IgD-negative memory B cell (primary cell): ENCODE data around the gene SLC9A8. TPM values are rescaled to one million over a fixed set of nuclear protein-coding genes. Genes with fewer than 3 reads are reported as not detected.

Source experiments
- H3K27ac Mint-ChIP-seq, 3 donors: one replicate each; pipeline ENCODE4 v1.8.0; 2020 to 2022; ENCODE audit warnings: mild to moderate bottlenecking in 3 of 3, mixed read lengths in 3 of 3, moderate library complexity in 1 of 3
- H3K27me3 Mint-ChIP-seq: one replicate; pipeline ENCODE4 v1.8.0; 2021; ENCODE audit warnings: mixed read lengths
- H3K36me3 Mint-ChIP-seq: one replicate; pipeline ENCODE4 v1.8.0; 2020; ENCODE audit warnings: mild to moderate bottlenecking, mixed read lengths
- H3K4me1 Mint-ChIP-seq, 3 donors: one replicate each; pipeline ENCODE4 v1.8.0; 2020 to 2022; ENCODE audit warnings: mixed read lengths in 3 of 3, mild to moderate bottlenecking in 1 of 3
- H3K4me3 Mint-ChIP-seq, 4 donors: one replicate each; pipeline ENCODE4 v1.8.0; 2020 to 2022; ENCODE audit warnings: mild to moderate bottlenecking in 4 of 4, mixed read lengths in 4 of 4, moderate library complexity in 3 of 4
- H3K9me3 Mint-ChIP-seq, 3 donors: one replicate each; pipeline ENCODE4 v1.8.0; 2020 to 2021; ENCODE audit warnings: mixed read lengths in 3 of 3, mild to moderate bottlenecking in 1 of 3
- polyA plus RNA-seq: library from polyadenylated mRNA; unstranded; fragments of 300-500 nt; fragmentation: Illumina TruSeq; gene quantifications from one replicate; pipeline ENCODE4 v1.2.3, GENCODE V29; 2021

SLC9A8 gene
- polyA plus RNA-seq, 1 donor from 2014 or later = 13.2 TPM

DNA sequence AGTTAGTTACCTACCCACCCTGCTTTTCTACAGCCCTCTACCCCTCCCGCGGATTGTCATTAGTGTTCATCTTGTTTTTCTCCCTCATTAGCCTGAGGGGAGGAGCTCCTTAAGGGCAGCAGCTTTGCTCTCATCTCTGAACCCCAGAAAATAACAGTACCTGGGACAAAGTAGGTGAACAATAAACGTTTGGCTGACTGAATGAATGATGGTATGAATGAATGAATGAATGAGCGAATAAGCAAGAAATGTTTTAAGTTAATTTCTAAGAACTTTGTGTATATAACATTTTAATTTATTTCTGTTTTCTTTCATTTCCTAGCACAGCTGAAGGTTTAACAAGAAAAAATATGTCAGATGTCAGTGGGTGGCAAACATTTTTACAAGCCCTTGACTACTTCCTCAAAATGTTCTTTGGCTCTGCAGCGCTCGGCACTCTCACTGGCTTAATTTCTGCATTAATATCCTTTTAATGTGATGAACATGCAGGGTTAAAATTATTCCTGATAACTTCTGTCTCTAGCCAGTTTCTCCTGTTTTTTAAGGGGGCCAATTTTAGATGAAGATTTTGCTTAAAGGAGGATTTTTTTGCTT is 50.1 kb downstream of the SLC9A8 start:
- Mint-ChIP-seq H3K9me3 (no peaks in the 10 kb centered on the region), H3K4me1 (peaks cover 15 to 18% (median 17%) of the 10 kb centered on the region in 3 donors), H3K4me3 (no peak overlapping the region), H3K27ac (no peak overlapping the region), H3K27me3 (no peaks in the 10 kb centered on the region), H3K36me3 (peaks cover 11% of the 10 kb centered on the region)

DNA sequence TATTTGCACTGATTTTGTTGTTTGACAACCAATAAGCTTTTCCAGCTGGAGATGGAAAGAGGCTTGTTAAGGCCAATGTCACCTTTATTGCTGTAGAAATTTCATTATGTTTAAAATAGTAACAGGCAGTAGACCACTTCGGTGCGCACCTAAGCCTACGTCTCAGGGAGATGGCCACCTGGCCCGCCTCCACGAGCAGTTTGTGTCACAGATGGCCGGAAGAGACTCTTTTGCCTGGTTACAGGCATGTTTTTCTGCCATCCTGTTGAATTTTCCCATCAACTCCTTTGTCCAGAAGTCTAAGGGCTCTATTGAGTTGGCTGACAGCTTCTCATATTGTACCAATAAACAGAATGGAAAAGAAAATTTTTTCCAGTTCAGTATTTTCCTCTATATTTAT is 51.0 kb downstream of the SLC9A8 start:
- no peak overlapping the region for H3K27ac Mint-ChIP-seq
- peaks cover 11% of the 10 kb centered on the region for H3K36me3 Mint-ChIP-seq
- H3K4me3 Mint-ChIP-seq = no peak overlapping the region
- no peaks in the 10 kb centered on the region for H3K9me3 Mint-ChIP-seq
- no peaks in the 10 kb centered on the region for H3K27me3 Mint-ChIP-seq
- peaks cover 21 to 26% (median 23%) of the 10 kb centered on the region in 3 donors for H3K4me1 Mint-ChIP-seq

DNA sequence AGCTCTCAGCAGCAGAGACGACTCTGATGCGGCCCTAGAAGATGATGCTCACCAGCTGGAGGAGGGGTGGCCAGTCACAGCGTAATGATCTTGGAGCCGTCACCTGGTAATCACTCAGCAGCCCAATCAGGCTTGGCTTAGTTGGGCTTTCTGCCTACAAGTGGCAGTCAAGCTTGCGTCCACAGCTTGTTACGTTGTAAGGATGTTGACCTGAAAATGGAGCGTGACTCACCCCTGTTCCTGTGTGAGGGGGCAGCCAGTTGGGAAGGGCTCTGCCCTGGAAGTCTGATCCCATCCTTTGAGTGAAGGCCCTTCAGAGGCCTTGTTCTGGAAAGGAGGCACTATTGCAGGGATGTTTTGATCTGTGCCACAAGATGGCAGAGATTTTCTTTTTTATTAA is 52.9 kb downstream of the SLC9A8 start:
- no peaks in the 10 kb centered on the region for H3K27me3 Mint-ChIP-seq
- peaks cover 16% of the 10 kb centered on the region for H3K36me3 Mint-ChIP-seq
- peaks cover 21 to 26% (median 23%) of the 10 kb centered on the region in 3 donors for H3K4me1 Mint-ChIP-seq
- H3K4me3 Mint-ChIP-seq = no peak overlapping the region
- no peaks in the 10 kb centered on the region for H3K9me3 Mint-ChIP-seq
- no peak overlapping the region for H3K27ac Mint-ChIP-seq

DNA sequence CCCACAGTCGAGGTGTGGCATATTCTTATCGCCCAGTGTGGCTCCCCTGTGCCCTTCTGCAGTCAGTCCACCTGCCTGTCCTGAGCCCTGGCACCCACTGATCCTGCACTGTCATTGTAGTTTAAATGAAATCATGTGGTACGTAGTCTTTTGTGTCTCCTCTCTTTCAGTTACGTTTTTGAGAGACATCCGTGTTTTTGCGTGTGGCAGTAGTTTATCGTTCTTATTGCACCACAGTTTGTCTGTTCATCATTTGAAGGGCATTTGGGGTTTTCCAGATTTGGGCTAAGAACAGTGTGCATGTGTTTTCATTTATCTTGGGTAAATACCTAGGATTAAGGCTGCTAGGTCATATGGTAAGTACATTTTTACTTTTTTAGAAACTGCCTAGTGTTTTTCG is 53.4 kb downstream of the SLC9A8 start:
- H3K9me3 Mint-ChIP-seq = no peaks in the 10 kb centered on the region
- H3K27me3 Mint-ChIP-seq = no peaks in the 10 kb centered on the region
- peak overlapping the region in 1 of 4 donors; percentile 73 for H3K4me3 Mint-ChIP-seq
- no peak overlapping the region for H3K27ac Mint-ChIP-seq
- H3K4me1 Mint-ChIP-seq = peaks cover 21 to 26% (median 23%) of the 10 kb centered on the region in 3 donors
- peaks cover 16% of the 10 kb centered on the region for H3K36me3 Mint-ChIP-seq

DNA sequence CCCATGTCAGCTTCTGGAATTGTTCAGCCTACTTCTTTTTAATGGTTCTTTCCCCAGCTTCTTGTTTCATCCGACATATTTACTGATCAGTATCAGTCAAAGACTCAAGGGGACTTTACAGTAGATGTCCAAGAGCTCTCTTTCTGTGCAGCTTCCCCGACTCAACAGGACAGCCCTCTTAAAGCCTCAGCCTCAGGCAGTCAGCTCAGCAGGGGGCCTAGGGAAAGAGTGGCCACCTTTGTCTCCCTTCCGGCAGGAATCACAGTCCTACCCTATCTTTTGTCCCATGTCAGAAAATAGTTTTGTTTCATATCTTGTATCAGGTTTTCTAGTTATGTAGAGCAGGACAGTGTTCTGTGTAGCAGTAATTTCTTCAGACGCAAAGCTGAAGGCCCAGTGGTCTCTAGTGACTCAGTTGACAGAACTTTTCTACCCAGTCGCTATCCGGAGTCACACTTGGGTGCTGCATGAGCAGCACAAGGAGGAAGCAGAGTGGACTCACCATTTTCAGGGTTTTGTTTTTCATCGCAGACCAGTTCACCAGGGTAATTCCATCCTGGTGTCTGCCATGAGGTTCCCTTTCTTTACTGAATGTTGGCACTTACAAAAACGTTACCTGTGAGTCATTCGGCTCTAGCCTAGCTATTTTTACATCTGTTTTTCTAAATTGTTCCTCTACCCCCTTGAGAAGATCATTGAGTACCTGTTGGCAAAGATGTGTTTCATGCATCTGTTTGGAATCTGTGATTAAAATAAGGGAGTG is 55.0 kb downstream of the SLC9A8 start:
- peaks cover 19 to 26% (median 23%) of the 10 kb centered on the region in 3 donors for H3K4me1 Mint-ChIP-seq
- H3K27me3 Mint-ChIP-seq = no peaks in the 10 kb centered on the region
- peaks cover 8% of the 10 kb centered on the region for H3K36me3 Mint-ChIP-seq
- H3K9me3 Mint-ChIP-seq = no peaks in the 10 kb centered on the region
- peak overlapping the region in 1 of 3 donors; percentile 87 for H3K27ac Mint-ChIP-seq
- peak overlapping the region in 1 of 4 donors; percentile 4 for H3K4me3 Mint-ChIP-seq

DNA sequence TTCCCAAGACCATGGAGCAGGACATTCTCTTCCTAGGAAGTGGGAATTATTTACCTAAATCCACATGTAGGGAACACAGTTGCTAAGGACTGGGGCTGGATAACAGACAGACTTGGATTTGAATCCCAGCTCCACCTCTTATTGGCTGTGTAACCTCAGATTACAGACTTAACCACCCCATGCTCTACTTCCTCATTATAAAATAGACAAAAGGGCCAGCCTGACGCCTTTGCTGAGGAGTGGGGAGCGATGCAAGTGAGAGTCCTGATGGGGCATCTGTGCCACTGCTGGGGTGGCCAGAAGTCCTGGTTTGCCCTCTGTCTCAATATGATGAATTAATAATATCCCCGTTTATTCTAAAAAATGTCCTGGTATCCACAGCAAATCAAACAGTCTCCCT is 55.9 kb downstream of the SLC9A8 start:
- Mint-ChIP-seq H3K27ac (peak overlapping the region in 1 of 3 donors; percentile 87), H3K27me3 (no peaks in the 10 kb centered on the region), H3K4me3 (no peak overlapping the region), H3K4me1 (peaks cover 19 to 26% (median 23%) of the 10 kb centered on the region in 3 donors), H3K9me3 (no peaks in the 10 kb centered on the region), H3K36me3 (peaks cover 8% of the 10 kb centered on the region)

DNA sequence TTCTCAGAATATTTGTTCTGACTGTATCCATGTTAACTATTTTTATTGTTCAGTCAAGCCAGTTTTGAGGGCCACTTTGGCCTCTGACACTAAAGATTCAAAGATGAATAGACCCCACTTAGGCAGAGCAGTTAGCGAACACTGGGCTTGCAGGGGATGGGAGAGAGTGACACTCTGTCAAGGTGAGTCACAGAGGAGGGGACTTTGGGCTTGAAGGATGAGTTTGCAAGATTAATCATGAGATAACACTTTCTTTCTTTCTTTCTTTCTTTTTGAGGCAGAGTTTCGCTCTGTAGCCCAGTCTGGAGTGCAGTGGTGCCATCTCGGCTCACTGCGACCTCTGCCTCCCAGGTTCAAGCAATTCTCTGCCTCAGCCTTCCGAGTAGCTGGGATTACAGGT is 56.3 kb downstream of the SLC9A8 start:
- H3K27ac Mint-ChIP-seq = no peak overlapping the region
- no peaks in the 10 kb centered on the region for H3K27me3 Mint-ChIP-seq
- H3K36me3 Mint-ChIP-seq = peaks cover 8% of the 10 kb centered on the region
- H3K4me1 Mint-ChIP-seq = peaks cover 19 to 26% (median 23%) of the 10 kb centered on the region in 3 donors
- no peak overlapping the region for H3K4me3 Mint-ChIP-seq
- H3K9me3 Mint-ChIP-seq = no peaks in the 10 kb centered on the region

DNA sequence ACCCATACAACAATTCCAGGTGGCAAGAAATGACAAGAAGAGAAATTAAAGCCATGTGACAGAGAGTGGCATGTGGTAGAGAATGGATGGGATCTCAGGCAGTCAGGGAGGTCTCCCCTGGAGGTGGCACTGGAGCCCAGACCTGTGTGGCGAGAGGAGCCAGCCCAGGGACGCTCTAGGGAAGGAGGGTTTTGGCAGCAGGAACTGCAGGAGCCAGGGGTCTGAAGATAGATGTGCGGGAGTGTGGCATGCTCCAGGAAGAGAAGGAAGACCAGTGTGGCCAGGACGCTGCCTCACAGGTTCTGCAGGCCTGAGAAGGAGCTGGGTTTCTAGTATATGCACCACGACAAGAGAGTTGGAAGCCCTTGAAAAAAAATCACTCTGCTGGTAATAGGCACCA is 57.6 kb downstream of the SLC9A8 start:
- Mint-ChIP-seq H3K36me3 (peaks cover 11% of the 10 kb centered on the region), H3K9me3 (no peaks in the 10 kb centered on the region), H3K27me3 (no peaks in the 10 kb centered on the region), H3K27ac (peak overlapping the region in 2 of 3 donors; percentile 6 to 27), H3K4me1 (peaks cover 21 to 26% (median 23%) of the 10 kb centered on the region in 3 donors), H3K4me3 (no peak overlapping the region)

DNA sequence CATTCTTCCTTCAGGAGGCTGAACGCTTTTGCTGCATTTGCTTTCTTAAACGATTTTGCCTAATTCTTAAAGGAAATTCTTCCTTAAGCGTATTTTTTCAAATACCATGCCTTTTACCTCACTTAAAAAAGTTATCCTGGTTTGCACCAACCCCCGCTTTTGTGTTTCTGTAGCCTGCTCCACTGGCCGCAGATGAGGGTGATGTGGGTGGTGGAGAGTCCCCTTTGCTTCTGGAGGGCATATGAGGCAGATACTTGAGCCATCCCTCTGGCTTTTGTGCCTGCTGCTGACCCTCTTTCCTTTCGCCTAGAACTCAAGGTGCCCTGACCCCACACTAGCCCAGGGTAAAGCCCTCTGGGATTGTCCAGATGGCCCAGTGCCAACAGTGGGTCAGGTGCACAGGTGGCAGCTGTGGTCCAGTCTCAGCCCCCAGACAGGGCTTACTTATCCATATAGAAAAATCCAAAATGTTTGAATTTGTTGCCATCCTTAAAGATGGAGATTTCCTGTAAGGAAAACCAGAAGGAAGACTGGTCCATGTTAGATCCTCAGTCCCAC is 58.8 kb downstream of the SLC9A8 start:
- Mint-ChIP-seq H3K36me3 (peaks cover 11% of the 10 kb centered on the region), H3K27me3 (no peaks in the 10 kb centered on the region), H3K9me3 (no peaks in the 10 kb centered on the region), H3K4me1 (peaks cover 15 to 20% (median 18%) of the 10 kb centered on the region in 3 donors), H3K4me3 (no peak overlapping the region), H3K27ac (peak overlapping the region in 1 of 3 donors; percentile 23)

DNA sequence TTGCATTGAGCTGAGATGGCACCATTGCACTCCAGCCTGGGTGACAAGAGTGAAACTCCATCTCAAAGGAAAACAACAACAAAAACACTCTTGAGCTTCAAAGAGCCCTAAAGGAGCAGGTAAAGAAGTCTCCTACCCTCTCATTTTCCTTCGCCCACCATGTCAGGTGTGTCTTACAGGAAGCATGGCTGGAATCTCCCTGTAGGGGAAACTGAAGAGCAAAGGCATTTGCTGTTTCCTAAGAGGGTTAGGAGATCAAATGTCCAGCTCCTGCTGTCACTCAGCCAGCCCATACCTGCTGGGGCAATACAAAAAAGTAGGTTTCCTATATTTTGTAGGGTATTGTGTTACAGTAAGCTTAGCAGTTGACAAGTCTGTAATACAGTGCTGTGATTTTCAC is 59.4 kb downstream of the SLC9A8 start:
- Mint-ChIP-seq H3K4me1 (peaks cover 11 to 14% (median 14%) of the 10 kb centered on the region in 3 donors), H3K9me3 (no peaks in the 10 kb centered on the region), H3K4me3 (no peak overlapping the region), H3K27ac (no peak overlapping the region), H3K36me3 (peaks cover 11% of the 10 kb centered on the region), H3K27me3 (no peaks in the 10 kb centered on the region)

DNA sequence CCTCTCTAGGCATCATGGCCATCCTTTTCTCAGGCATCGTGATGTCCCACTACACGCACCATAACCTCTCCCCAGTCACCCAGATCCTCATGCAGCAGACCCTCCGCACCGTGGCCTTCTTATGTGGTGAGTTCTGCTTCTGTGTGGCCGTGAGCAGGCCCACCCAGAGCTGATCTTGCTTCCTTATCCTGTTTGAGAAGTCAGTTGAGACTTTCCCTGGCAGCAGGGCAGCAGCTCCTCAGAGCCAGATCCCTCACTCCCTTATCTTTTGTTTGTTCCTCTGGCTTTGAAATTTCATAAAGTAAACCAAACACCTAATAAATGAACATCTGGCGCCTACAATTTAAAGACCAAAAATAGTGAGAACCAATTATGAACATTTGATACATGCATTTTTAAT is 62.1 kb downstream of the SLC9A8 start:
- H3K4me3 Mint-ChIP-seq = peak overlapping the region in 1 of 4 donors; percentile 68
- H3K4me1 Mint-ChIP-seq = peaks cover 0 to 3% (median 0%) of the 10 kb centered on the region in 3 donors
- peak overlapping the region in 1 of 3 donors; percentile 33 for H3K27ac Mint-ChIP-seq
- no peaks in the 10 kb centered on the region for H3K9me3 Mint-ChIP-seq
- H3K36me3 Mint-ChIP-seq = peaks cover 6% of the 10 kb centered on the region
- H3K27me3 Mint-ChIP-seq = no peaks in the 10 kb centered on the region

DNA sequence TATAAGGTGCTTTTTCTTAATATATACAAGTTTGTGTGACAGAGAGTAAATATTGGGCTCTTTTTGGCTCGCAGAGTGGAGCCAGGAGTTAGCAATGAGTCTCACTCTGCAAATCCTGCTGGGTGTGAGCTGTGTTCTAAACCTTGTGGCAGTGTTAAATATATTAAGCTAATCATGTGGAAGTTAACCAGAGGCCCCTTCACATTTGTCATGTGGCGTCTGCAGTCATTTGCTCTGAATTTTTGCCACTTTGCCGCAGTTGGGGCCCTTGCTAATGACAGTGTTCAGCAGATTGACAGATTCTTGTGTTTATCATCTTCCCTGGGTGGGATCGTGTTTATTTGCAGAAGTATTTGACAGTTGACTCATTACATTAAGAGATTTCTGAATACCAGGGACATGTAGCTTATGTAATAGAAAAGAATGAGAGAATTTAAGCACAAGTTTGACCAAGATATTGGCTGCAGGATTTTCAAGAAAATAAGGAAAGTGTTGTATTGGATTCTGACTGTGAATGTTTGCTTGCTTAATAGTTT is 64.8 kb downstream of the SLC9A8 start:
- H3K27me3 Mint-ChIP-seq = no peaks in the 10 kb centered on the region
- no peaks in the 10 kb centered on the region for H3K9me3 Mint-ChIP-seq
- no peak overlapping the region for H3K27ac Mint-ChIP-seq
- H3K4me3 Mint-ChIP-seq = no peak overlapping the region
- H3K4me1 Mint-ChIP-seq = peaks cover 0 to 4% (median 0%) of the 10 kb centered on the region in 3 donors
- H3K36me3 Mint-ChIP-seq = peaks cover 3% of the 10 kb centered on the region

DNA sequence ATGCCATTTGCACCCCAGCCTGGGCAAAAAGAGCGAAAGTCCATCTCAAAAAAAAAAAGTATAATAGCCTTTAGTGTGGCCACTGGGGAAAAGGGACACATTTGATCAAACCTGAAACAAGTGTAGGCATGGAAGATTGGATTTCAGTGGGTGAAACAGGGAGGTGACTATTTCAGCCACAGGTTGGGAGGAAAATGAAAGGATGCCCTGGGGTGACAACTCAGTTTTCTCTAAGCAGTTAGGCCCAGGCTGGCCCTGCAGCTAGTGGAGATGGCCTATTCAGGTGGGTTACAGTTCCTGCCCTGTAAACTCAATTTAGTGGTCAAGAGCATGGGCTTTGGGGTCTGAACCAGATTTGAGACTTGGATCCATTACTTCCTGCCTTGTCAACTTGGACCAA is 66.3 kb downstream of the SLC9A8 start:
- H3K36me3 Mint-ChIP-seq = peaks cover 3% of the 10 kb centered on the region
- H3K27ac Mint-ChIP-seq = no peak overlapping the region

DNA sequence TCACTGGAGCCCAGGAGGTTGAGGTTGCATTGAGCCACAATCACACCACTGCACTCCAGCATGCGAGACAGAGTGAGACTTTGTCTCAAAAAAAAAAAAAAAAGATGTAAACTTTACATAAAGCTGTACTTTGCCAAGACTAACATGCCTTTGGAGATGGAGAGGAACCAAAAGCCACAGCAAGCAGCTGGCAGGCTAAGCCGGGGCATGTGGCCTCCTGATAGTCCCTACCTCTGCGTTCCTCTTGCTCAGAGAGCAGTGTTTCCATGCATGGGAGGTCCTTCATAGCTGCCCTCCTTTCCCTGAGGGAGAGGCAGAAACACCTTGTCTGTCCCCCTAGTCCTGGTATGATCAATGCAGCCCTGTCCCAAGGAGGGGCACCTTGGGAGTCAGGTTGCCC is 67.5 kb downstream of the SLC9A8 start:
- no peaks in the 10 kb centered on the region for H3K27me3 Mint-ChIP-seq
- no peaks in the 10 kb centered on the region for H3K9me3 Mint-ChIP-seq
- no peaks in the 10 kb centered on the region for H3K36me3 Mint-ChIP-seq
- no peak overlapping the region for H3K4me3 Mint-ChIP-seq
- peaks cover 0 to 2% (median 0%) of the 10 kb centered on the region in 3 donors for H3K4me1 Mint-ChIP-seq
- no peak overlapping the region for H3K27ac Mint-ChIP-seq

More for the DNA sequence above, 66.3 kb downstream of the SLC9A8 start:
- Mint-ChIP-seq H3K4me3 (no peak overlapping the region), H3K4me1 (peaks cover 0 to 5% (median 0%) of the 10 kb centered on the region in 3 donors), H3K9me3 (no peaks in the 10 kb centered on the region), H3K27me3 (no peaks in the 10 kb centered on the region)

DNA sequence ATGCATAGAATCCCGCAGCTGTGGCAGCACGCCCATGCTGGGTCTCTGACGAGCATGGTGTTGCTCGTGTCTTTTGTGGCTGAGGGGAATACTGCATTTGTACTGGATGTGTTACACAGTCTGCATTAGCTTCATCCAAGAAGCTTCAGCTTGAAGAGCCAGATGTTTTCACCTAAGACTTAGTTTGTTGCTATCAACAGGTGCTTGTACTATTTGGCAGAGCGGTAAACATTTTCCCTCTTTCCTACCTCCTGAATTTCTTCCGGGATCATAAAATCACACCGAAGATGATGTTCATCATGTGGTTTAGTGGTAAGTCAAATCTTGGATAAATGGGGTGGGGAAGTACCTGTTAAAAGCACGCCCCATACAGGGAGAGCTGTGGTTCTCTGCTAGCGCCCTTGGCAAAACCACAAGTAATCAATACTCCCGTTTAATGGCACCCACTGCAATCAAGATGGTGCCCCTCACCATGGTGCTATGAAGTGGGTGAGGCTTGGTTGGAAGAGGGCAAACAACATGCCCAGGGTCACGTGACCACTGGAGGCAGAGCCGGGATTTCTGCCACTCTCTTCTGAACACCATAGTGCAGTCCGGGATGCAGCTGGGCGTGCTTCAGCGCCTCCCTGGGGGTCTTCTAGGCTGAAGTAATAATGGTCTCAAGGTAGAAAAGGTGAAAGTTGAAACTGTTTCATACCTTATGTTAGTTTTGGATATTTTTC is 68.3 kb downstream of the SLC9A8 start:
- no peaks in the 10 kb centered on the region for H3K36me3 Mint-ChIP-seq

More for the DNA sequence above, 68.3 kb downstream of the SLC9A8 start:
- H3K4me3 Mint-ChIP-seq = no peak overlapping the region
- H3K9me3 Mint-ChIP-seq = no peaks in the 10 kb centered on the region
- peak overlapping the region in 1 of 3 donors; percentile 4 for H3K27ac Mint-ChIP-seq
- H3K27me3 Mint-ChIP-seq = no peaks in the 10 kb centered on the region
- peaks cover 0 to 2% (median 0%) of the 10 kb centered on the region in 3 donors for H3K4me1 Mint-ChIP-seq
